ENCODE results near the gene SEC22A. TPM values are rescaled to one million over a fixed set of nuclear protein-coding genes. Genes with fewer than 3 reads are reported as not detected.

The SEC22A gene
- polyA plus RNA-seq, 1 of the 3 experiments (the other 2 are of a cell fraction) = 13.0 TPM

DNA sequence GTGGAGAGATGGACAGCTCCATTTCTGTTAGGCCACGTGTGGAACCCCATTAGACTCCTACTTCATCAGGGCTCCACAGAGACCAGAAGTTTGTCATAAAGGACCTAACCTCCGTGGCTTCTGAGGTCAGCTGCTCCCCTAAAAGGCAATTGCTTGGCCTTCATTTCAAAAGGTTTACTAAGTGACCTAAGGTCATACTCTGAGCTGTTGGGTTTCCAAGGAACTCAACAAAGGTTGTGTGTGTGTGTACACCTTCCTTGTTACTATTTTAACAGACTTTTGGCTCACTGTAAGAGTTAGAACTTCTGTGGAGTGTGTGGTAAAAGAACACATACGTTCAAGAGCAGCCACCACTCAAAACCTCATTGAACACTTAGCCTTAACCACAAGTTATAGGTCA, 73.9 kb downstream of the SEC22A start:
- peaks cover 18% of the 10 kb centered on the region for H3F3A ChIP-seq (replicated peaks; ENCODE audit: insufficient read depth)
- no peaks in the 10 kb centered on the region for H3K79me2 ChIP-seq (ENCODE audit: insufficient read depth)
- no peaks in the 10 kb centered on the region for H3K27me3 ChIP-seq (ENCODE audit: insufficient read depth)
- ChIA-PET CTCF (interaction anchor here (0.7 to 1.0 kb wide), 2 partner anchors 11 to 261 kb away, joined by 3 read pairs; no protein-coding TSS in a partner anchor), POLR2A (no interaction called here)
- H3K9ac ChIP-seq = no peak overlapping the region
- no peaks in the 10 kb centered on the region for H3K9me3 ChIP-seq
- H3K4me1 ChIP-seq (ENCODE audit: control insufficient read depth in 1 of 2, insufficient read depth in 2 of 2, low read depth in 1 of 2, low read length in 1 of 2) = peaks cover 0 to 7% of the 10 kb centered on the region in 2 experiments; a peak in 1 of 4 replicates
- no peak for DNase-seq
- 90% methylated on average over 2 of the region's 3 CpGs for WGBS (ENCODE audit: low lambda C conversion rate)
- no peak overlapping the region for H3K27ac ChIP-seq (ENCODE audit: low read depth in 2 of 2, low read length in 1 of 2)
- no peak overlapping the region for H3K4me3 ChIP-seq (ENCODE audit: low read depth in 2 of 2, low read length in 1 of 2)
- peaks cover 0 to 9% of the 10 kb centered on the region in 2 experiments for H3K36me3 ChIP-seq (replicated peaks in 1 of 2; ENCODE audit: control insufficient read depth in 1 of 2, insufficient read depth in 2 of 2, low read length in 1 of 2)
- TF ChIP-seq EZH2phosphoT487 (IDR thresholded peaks at IDR 0.05; ENCODE audit: borderline replicate concordance, low read depth) (no peak), SMC3 (IDR thresholded peaks at IDR 0.05; ENCODE audit: low read depth, low read length) (no peak), USF1 (IDR thresholded peaks at IDR 0.05; ENCODE audit: borderline replicate concordance, low read depth) (no peak)
- TF ChIP-seq, protein P1, sequence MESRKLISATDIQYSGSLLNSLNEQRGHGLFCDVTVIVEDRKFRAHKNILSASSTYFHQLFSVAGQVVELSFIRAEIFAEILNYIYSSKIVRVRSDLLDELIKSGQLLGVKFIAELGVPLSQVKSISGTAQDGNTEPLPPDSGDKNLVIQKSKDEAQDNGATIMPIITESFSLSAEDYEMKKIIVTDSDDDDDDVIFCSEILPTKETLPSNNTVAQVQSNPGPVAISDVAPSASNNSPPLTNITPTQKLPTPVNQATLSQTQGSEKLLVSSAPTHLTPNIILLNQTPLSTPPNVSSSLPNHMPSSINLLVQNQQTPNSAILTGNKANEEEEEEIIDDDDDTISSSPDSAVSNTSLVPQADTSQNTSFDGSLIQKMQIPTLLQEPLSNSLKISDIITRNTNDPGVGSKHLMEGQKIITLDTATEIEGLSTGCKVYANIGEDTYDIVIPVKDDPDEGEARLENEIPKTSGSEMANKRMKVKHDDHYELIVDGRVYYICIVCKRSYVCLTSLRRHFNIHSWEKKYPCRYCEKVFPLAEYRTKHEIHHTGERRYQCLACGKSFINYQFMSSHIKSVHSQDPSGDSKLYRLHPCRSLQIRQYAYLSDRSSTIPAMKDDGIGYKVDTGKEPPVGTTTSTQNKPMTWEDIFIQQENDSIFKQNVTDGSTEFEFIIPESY (IDR thresholded peaks at IDR 0.05; ENCODE audit: borderline replicate concordance, low read depth) = no peak
- H4K20me1 ChIP-seq (ENCODE audit: insufficient read depth) = no peaks in the 10 kb centered on the region
- H3K9me2 ChIP-seq = no peaks in the 10 kb centered on the region
- H2AFZ ChIP-seq (ENCODE audit: low read depth) = no peak overlapping the region
- no peak overlapping the region for H3K4me2 ChIP-seq

DNA sequence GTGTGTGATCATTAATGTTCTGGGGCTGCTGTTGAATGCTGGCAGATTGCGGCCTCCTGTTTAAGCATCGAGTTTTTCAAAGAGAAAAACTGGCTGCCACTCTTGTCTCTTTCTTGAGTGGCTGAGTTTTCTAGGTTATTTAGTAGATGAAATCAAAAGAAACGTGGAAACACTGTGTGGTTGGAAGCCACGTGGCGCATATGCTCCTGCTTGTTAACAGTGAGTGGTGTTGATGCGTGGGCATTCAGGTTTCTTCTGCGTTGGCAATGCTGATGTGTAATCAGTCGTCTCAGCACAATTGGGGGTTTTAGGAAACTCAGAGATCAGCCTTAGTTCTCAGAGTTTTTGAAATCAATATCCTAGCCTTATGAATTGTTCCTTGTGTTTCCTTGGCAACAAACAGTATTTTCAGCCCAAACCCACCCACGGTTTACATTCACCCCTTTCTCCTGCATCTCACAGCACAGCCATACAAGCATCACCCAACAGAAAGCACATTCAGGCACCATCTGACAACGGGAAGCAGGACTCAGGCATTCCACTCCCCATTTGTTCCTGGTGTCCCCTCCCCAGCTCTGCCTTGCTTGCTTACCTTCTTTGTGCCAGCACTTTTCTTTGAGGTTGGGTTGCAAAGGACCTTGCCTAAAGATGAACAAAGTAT, 74.7 kb downstream of the SEC22A start:
- no peaks in the 10 kb centered on the region for H4K20me1 ChIP-seq (ENCODE audit: insufficient read depth)
- ChIA-PET CTCF (interaction anchor here (0.9 to 1.3 kb wide), 2 partner anchors 9 to 283 kb away, joined by 3 to 4 read pairs; no protein-coding TSS in a partner anchor), POLR2A (no interaction called here)
- H3K9ac ChIP-seq = no peak overlapping the region
- H3K4me2 ChIP-seq = no peak overlapping the region
- DNase-seq = no peak
- peaks cover 0 to 6% of the 10 kb centered on the region in 2 experiments for H3K36me3 ChIP-seq (replicated peaks in 1 of 2; ENCODE audit: control insufficient read depth in 1 of 2, insufficient read depth in 2 of 2, low read length in 1 of 2)
- peaks cover 0 to 7% of the 10 kb centered on the region in 2 experiments; a peak in 1 of 4 replicates for H3K4me1 ChIP-seq (ENCODE audit: control insufficient read depth in 1 of 2, insufficient read depth in 2 of 2, low read depth in 1 of 2, low read length in 1 of 2)
- H3K4me3 ChIP-seq (ENCODE audit: low read depth in 2 of 2, low read length in 1 of 2) = no peak overlapping the region
- no peaks in the 10 kb centered on the region for H3K9me2 ChIP-seq
- TF ChIP-seq SMC3 (IDR thresholded peaks at IDR 0.05; ENCODE audit: low read depth, low read length) (no peak), USF1 (IDR thresholded peaks at IDR 0.05; ENCODE audit: borderline replicate concordance, low read depth) (no peak)
- TF ChIP-seq, protein P2, sequence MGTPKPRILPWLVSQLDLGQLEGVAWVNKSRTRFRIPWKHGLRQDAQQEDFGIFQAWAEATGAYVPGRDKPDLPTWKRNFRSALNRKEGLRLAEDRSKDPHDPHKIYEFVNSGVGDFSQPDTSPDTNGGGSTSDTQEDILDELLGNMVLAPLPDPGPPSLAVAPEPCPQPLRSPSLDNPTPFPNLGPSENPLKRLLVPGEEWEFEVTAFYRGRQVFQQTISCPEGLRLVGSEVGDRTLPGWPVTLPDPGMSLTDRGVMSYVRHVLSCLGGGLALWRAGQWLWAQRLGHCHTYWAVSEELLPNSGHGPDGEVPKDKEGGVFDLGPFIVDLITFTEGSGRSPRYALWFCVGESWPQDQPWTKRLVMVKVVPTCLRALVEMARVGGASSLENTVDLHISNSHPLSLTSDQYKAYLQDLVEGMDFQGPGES (IDR thresholded peaks at IDR 0.05; ENCODE audit: low read depth, low read length) = no peak
- no peaks in the 10 kb centered on the region for H3K79me2 ChIP-seq (ENCODE audit: insufficient read depth)
- no peak overlapping the region for H3K27ac ChIP-seq (ENCODE audit: low read depth in 2 of 2, low read length in 1 of 2)
- H2AFZ ChIP-seq (ENCODE audit: low read depth) = no peak overlapping the region
- no peaks in the 10 kb centered on the region for H3K9me3 ChIP-seq
- 89% methylated on average over 10 of the region's 10 CpGs for WGBS (ENCODE audit: low lambda C conversion rate)
- no peaks in the 10 kb centered on the region for H3K27me3 ChIP-seq (ENCODE audit: insufficient read depth)
- peaks cover 18% of the 10 kb centered on the region for H3F3A ChIP-seq (replicated peaks; ENCODE audit: insufficient read depth)

Measured in SK-N-SH (cell line).